Body of pancreas (tissue), 4 donors: ENCODE measurements around the gene SETD5.

ENCODE experiments used
- POLR2A ChIP-seq, 3 donors: fragments of 450-650 bp; IDR thresholded peaks; one replicate each; pipeline ENCODE4 v1.6.1; 2016; ENCODE audit warnings: antibody characterized with exemption in 3 of 3, mild to moderate bottlenecking in 2 of 3
- TF ChIP-seq, protein P1 (sequence below), 7 experiments: fragments of 450-650 bp in 4 of 7; fragments of 200-600 bp in 3 of 7; sonication (generic) in 3 of 7; IDR thresholded peaks; one replicate each; pipeline ENCODE4 v1.5.1; 2016 to 2019; ENCODE audit warnings: antibody characterized with exemption in 7 of 7

GRCh38 chr3:9452417-9452816 is 55.0 kb downstream of the SETD5 start:
- TF ChIP-seq, protein P1, sequence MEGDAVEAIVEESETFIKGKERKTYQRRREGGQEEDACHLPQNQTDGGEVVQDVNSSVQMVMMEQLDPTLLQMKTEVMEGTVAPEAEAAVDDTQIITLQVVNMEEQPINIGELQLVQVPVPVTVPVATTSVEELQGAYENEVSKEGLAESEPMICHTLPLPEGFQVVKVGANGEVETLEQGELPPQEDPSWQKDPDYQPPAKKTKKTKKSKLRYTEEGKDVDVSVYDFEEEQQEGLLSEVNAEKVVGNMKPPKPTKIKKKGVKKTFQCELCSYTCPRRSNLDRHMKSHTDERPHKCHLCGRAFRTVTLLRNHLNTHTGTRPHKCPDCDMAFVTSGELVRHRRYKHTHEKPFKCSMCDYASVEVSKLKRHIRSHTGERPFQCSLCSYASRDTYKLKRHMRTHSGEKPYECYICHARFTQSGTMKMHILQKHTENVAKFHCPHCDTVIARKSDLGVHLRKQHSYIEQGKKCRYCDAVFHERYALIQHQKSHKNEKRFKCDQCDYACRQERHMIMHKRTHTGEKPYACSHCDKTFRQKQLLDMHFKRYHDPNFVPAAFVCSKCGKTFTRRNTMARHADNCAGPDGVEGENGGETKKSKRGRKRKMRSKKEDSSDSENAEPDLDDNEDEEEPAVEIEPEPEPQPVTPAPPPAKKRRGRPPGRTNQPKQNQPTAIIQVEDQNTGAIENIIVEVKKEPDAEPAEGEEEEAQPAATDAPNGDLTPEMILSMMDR (IDR thresholded peaks at IDR 0.05): no peak
- no peak for TF ChIP-seq POLR2A (IDR thresholded peaks at IDR 0.05)
